ENCODE results near the gene TSPAN1. TPM values are rescaled to one million over a fixed set of nuclear protein-coding genes. Genes with fewer than 3 reads are reported as not detected.

The TSPAN1 gene, protein sequence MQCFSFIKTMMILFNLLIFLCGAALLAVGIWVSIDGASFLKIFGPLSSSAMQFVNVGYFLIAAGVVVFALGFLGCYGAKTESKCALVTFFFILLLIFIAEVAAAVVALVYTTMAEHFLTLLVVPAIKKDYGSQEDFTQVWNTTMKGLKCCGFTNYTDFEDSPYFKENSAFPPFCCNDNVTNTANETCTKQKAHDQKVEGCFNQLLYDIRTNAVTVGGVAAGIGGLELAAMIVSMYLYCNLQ
- total RNA-seq = not detected
- not detected for polyA plus RNA-seq (2013, experiment 1 of 2)
- polyA plus RNA-seq (2013, experiment 2 of 2) = not detected
- long read RNA-seq, experiment 1 = 0 reads
- long read RNA-seq, experiment 2 = 0 reads
- long read RNA-seq, experiment 3 = 0 reads
- long read RNA-seq, experiment 4 = 0 reads

GRCh38 chr1:46174448-46175231 lies at the start of gene TSPAN1:
Gene TSPAN1, plus strand, starts transcription at chr1:46175087. Its CDS starts 6,021 bp downstream, at chr1:46181108.
- H3K27ac ChIP-seq (ENCODE audit: low read depth, low read length) = peak within 1 kb of the TSS; percentile 40
- no peaks in the 10 kb centered on the region for H3K36me3 ChIP-seq (ENCODE audit: control insufficient read depth, insufficient read depth, low read length)
- no peak within 1 kb of the TSS for H3K9ac ChIP-seq (ENCODE audit: extremely low read depth, low read length, poor library complexity, severe bottlenecking)
- H3K27me3 ChIP-seq (ENCODE audit: control insufficient read depth, insufficient read depth, low read length, poor library complexity, severe bottlenecking) = no peaks in the 10 kb centered on the region
- peak; percentile 54 for DNase-seq
- H3K27me3 Mint-ChIP-seq (ENCODE audit: insufficient read depth) = peaks cover 10% of the 10 kb centered on the region
- H3K36me3 Mint-ChIP-seq (ENCODE audit: low read depth) = no peaks in the 10 kb centered on the region
- no peaks in the 10 kb centered on the region for H3K9me3 Mint-ChIP-seq
- no peak within 1 kb of the TSS for H3K4me3 ChIP-seq (ENCODE audit: low read length)
- 86 to 88% methylated on average over 10 to 11 of the region's 11 CpGs for WGBS, 2 experiments (ENCODE audit: insufficient coverage in 1 of 2, insufficient read length in 1 of 2)
- TF ChIP-seq, protein P1, sequence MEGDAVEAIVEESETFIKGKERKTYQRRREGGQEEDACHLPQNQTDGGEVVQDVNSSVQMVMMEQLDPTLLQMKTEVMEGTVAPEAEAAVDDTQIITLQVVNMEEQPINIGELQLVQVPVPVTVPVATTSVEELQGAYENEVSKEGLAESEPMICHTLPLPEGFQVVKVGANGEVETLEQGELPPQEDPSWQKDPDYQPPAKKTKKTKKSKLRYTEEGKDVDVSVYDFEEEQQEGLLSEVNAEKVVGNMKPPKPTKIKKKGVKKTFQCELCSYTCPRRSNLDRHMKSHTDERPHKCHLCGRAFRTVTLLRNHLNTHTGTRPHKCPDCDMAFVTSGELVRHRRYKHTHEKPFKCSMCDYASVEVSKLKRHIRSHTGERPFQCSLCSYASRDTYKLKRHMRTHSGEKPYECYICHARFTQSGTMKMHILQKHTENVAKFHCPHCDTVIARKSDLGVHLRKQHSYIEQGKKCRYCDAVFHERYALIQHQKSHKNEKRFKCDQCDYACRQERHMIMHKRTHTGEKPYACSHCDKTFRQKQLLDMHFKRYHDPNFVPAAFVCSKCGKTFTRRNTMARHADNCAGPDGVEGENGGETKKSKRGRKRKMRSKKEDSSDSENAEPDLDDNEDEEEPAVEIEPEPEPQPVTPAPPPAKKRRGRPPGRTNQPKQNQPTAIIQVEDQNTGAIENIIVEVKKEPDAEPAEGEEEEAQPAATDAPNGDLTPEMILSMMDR (conservative IDR thresholded peaks at IDR 0.05) = no peak
- H3K27ac Mint-ChIP-seq = no peak within 1 kb of the TSS
- no peaks in the 10 kb centered on the region for H3K4me1 ChIP-seq (ENCODE audit: control insufficient read depth, insufficient read depth, low read length)
- no peaks in the 10 kb centered on the region for H3K9me3 ChIP-seq (ENCODE audit: control insufficient read depth, low read length)
- H3K4me1 Mint-ChIP-seq = no peaks in the 10 kb centered on the region
- H3K4me3 Mint-ChIP-seq = no peak within 1 kb of the TSS

GRCh38 chr1:46128344-46128743 lies 46.5 kb upstream of the TSPAN1 start:
- Mint-ChIP-seq H3K36me3 (ENCODE audit: low read depth) (no peaks in the 10 kb centered on the region), H3K4me1 (peaks cover 9% of the 10 kb centered on the region), H3K9me3 (no peaks in the 10 kb centered on the region), H3K4me3 (no peak overlapping the region), H3K27me3 (ENCODE audit: insufficient read depth) (peaks cover 7% of the 10 kb centered on the region), H3K27ac (no peak overlapping the region)
- Histone ChIP-seq H3K4me3 (ENCODE audit: low read length) (no peak overlapping the region), H3K36me3 (ENCODE audit: control insufficient read depth, insufficient read depth, low read length) (no peaks in the 10 kb centered on the region), H3K27ac (ENCODE audit: low read depth, low read length) (no peak overlapping the region), H3K4me1 (ENCODE audit: control insufficient read depth, insufficient read depth, low read length) (no peaks in the 10 kb centered on the region), H3K9ac (ENCODE audit: extremely low read depth, low read length, poor library complexity, severe bottlenecking) (no peak overlapping the region), H3K27me3 (ENCODE audit: control insufficient read depth, insufficient read depth, low read length, poor library complexity, severe bottlenecking) (no peaks in the 10 kb centered on the region), H3K9me3 (ENCODE audit: control insufficient read depth, low read length) (no peaks in the 10 kb centered on the region)
- TF ChIP-seq, protein P1 (conservative IDR thresholded peaks at IDR 0.05) = no peak
- 97% methylated on average over 3 of the region's 3 CpGs; no CpG with 5 or more reads in 1 of the 2 experiments for WGBS, 2 experiments (ENCODE audit: insufficient coverage in 1 of 2, insufficient read length in 1 of 2)
- DNase-seq = no peak

- Histone ChIP-seq H3K27ac (ENCODE audit: low read depth, low read length) (no peak overlapping the region), H3K4me3 (ENCODE audit: low read length) (peak overlapping the region; percentile 96), H3K9me3 (ENCODE audit: control insufficient read depth, low read length) (no peaks in the 10 kb centered on the region), H3K27me3 (ENCODE audit: control insufficient read depth, insufficient read depth, low read length, poor library complexity, severe bottlenecking) (no peaks in the 10 kb centered on the region), H3K4me1 (ENCODE audit: control insufficient read depth, insufficient read depth, low read length) (no peaks in the 10 kb centered on the region), H3K36me3 (ENCODE audit: control insufficient read depth, insufficient read depth, low read length) (no peaks in the 10 kb centered on the region), H3K9ac (ENCODE audit: extremely low read depth, low read length, poor library complexity, severe bottlenecking) (peak overlapping the region; percentile 61)
- WGBS, 2 experiments (ENCODE audit: insufficient coverage in 1 of 2, insufficient read length in 1 of 2) = 43% methylated on average over 1 of the region's 1 CpG; no CpG with 5 or more reads in 1 of the 2 experiments
- H3K4me3 Mint-ChIP-seq = peak overlapping the region; percentile 93
- no peaks in the 10 kb centered on the region for H3K36me3 Mint-ChIP-seq (ENCODE audit: low read depth)
- peaks cover 9% of the 10 kb centered on the region for H3K27me3 Mint-ChIP-seq (ENCODE audit: insufficient read depth)
- TF ChIP-seq, protein P1 (conservative IDR thresholded peaks at IDR 0.05) = no peak
- H3K27ac Mint-ChIP-seq = no peak overlapping the region
- DNase-seq = no peak
- peaks cover 19% of the 10 kb centered on the region for H3K4me1 Mint-ChIP-seq
- no peaks in the 10 kb centered on the region for H3K9me3 Mint-ChIP-seq
These were observed 44.8 kb upstream of the TSPAN1 start for GRCh38 chr1:46130121-46130520.

Measured in endodermal cell (in vitro differentiated cells).